Measurements from ENCODE around the gene MVB12B. TPM values are rescaled to one million over a fixed set of nuclear protein-coding genes. Genes with fewer than 3 reads are reported as not detected.

MVB12B gene
- total RNA-seq, 4 donors from 2014 or later, result 10.2 to 25.7 (median 14.0) TPM

DNA sequence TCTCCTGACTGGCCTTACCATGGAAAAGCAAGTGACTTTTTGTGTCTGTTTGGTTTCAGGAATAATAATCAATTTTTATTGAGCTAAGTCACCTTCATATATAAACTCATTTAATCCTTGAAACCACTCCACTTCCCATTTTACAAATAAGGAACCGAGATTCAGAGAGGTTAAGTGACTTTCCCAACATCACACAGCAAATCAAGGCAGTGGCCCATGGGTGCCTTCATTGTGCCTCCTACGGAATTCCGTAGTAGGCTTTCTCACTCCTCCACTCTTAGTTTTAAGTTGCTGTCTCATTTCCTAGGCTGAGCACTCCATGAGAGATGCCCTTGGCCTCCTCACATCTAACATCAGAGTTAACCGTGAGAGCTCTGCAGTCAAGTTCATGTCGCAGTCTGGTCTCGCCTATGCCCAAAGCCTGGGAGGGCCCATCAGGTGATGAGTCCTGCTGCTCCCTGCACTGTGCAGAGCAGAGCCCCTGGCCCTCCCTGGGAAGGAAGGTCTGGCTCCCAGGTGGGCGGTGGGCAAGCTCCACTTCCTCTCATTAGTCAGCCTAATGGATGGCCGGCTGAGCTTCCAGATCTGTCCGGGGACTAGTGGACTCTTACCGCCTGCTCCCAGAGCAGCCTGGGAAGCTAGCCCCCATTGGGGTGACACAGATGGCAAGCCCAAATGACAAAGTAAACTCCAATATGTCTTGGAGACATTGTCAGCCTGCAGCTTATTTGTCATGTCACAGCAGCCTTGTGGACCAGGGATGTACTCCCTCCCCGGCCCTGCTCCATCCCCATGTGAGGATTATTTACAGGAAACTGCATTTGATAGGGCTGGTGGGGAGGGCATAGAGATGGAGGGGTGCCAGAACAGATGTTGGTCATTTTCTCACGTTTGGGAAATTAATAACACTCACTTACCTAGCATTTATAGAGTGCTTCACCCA is 123.4 kb downstream of the MVB12B start:
- Histone ChIP-seq H3K36me3 (peaks cover 9% of the 10 kb centered on the region), H3K27me3 (no peaks in the 10 kb centered on the region), H3K4me1 (no peaks in the 10 kb centered on the region), H3K4me3 (no peak overlapping the region), H3K27ac (no peak overlapping the region), H3K9me3 (no peaks in the 10 kb centered on the region)
- WGBS, result 86% methylated on average over 8 of the region's 12 CpGs
- no peak for DNase-seq (ENCODE audit: low spot score in 2 of 2)
- TF ChIP-seq, protein P1, sequence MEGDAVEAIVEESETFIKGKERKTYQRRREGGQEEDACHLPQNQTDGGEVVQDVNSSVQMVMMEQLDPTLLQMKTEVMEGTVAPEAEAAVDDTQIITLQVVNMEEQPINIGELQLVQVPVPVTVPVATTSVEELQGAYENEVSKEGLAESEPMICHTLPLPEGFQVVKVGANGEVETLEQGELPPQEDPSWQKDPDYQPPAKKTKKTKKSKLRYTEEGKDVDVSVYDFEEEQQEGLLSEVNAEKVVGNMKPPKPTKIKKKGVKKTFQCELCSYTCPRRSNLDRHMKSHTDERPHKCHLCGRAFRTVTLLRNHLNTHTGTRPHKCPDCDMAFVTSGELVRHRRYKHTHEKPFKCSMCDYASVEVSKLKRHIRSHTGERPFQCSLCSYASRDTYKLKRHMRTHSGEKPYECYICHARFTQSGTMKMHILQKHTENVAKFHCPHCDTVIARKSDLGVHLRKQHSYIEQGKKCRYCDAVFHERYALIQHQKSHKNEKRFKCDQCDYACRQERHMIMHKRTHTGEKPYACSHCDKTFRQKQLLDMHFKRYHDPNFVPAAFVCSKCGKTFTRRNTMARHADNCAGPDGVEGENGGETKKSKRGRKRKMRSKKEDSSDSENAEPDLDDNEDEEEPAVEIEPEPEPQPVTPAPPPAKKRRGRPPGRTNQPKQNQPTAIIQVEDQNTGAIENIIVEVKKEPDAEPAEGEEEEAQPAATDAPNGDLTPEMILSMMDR (IDR thresholded peaks at IDR 0.05), result no peak
- TF ChIP-seq POLR2A (IDR thresholded peaks at IDR 0.05) (no peak), POLR2AphosphoS5 (IDR thresholded peaks at IDR 0.05) (no peak), EP300 (IDR thresholded peaks at IDR 0.05) (no peak)

DNA sequence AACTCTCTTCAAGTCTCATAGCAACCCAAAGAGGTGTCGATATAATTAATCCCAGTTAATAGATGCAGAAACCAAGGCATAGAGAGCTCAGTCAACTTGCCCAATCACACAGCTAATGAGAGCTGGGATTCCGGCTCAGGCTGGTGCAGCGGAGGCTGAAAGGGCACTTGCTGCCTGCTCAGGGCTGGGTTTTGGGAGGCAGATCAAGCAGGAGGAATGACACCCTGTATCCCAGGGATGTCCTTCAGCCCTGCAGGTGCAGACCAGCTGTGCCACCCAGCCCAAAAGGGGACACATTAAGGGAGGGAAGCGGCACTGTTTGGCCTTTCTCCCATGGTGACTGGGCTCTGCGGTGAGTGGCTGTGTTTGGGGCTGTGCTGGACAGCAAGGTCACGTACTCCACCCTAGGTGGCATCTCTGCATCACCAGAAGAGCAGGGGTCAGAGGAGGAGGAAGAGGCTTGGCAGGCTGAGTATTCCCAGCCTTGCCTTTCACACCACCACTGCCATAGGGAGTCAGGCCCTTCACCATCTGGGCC is 124.1 kb downstream of the MVB12B start:
- no peak overlapping the region for H3K27ac ChIP-seq
- TF ChIP-seq EP300 (IDR thresholded peaks at IDR 0.05) (no peak), POLR2AphosphoS5 (IDR thresholded peaks at IDR 0.05) (no peak), POLR2A (IDR thresholded peaks at IDR 0.05) (no peak)
- no peaks in the 10 kb centered on the region for H3K9me3 ChIP-seq
- no peaks in the 10 kb centered on the region for H3K27me3 ChIP-seq
- H3K4me1 ChIP-seq, result no peaks in the 10 kb centered on the region
- no peak overlapping the region for H3K4me3 ChIP-seq
- 95% methylated on average over 6 of the region's 6 CpGs for WGBS
- no peak for DNase-seq (ENCODE audit: low spot score in 2 of 2)
- peaks cover 9% of the 10 kb centered on the region for H3K36me3 ChIP-seq

DNA sequence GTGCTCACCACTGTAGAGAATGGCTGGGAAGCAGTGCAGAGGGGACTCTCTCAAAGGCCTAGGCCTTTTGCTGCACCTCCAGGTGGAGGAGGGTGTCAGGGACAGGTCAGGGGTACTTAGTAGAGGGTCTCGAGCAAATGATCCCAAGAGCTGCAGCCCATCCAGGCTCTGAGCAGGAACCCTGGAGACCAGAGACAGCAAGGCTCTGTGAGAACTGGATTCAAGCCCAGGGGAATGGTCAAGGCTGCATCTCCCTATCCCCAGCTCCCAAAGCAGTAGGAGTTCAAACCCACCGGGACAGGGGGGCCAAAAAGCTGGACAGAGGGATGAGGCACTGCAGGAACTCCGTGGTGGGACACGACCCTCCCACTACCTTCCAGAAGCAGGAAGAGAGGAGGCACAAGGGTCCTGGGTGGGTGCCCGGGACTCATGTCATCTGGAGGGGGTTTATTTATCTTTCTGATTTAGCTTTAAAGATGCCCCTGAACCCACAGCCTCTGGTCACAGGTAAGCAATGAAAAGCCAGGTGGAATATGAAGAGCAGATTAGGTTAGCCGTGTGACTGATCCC is 124.8 kb downstream of the MVB12B start:
- Histone ChIP-seq H3K36me3 (peaks cover 9% of the 10 kb centered on the region), H3K27me3 (no peaks in the 10 kb centered on the region), H3K9me3 (no peaks in the 10 kb centered on the region), H3K4me1 (peaks cover 3% of the 10 kb centered on the region), H3K27ac (no peak overlapping the region), H3K4me3 (no peak overlapping the region)
- no peak for TF ChIP-seq EP300 (IDR thresholded peaks at IDR 0.05)
- no peak for TF ChIP-seq POLR2A (IDR thresholded peaks at IDR 0.05)
- TF ChIP-seq, protein P1 (IDR thresholded peaks at IDR 0.05), result no peak
- TF ChIP-seq POLR2AphosphoS5 (IDR thresholded peaks at IDR 0.05), result no peak
- WGBS, result 94% methylated on average over 6 of the region's 6 CpGs
- no peak for DNase-seq (ENCODE audit: low spot score in 2 of 2)

DNA sequence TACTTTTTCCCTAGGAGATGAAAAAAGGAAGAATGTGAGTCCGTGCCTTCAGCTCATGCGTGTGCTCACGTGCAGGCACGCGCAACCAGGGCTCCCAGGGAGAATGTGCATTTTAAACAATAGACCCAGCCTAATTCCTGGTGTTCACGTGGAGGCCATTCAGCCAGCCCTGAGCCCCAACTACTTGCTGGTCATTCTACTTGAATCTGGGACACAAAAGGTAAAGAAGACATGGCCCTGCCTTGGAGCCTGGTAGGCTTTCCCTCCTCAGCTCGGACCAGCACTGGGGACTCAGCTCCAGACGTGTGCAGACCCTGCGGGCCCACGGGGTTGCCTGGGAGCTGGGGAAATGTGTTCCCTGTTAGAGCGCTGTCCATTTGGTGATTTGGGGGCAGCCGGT is 125.5 kb downstream of the MVB12B start:
- Histone ChIP-seq H3K27ac (no peak overlapping the region), H3K9me3 (no peaks in the 10 kb centered on the region), H3K4me1 (peaks cover 10% of the 10 kb centered on the region), H3K36me3 (peaks cover 9% of the 10 kb centered on the region), H3K27me3 (no peaks in the 10 kb centered on the region), H3K4me3 (no peak overlapping the region)
- DNase-seq (ENCODE audit: low spot score in 2 of 2), result no peak
- no peak for TF ChIP-seq POLR2A (IDR thresholded peaks at IDR 0.05)
- no peak for TF ChIP-seq EP300 (IDR thresholded peaks at IDR 0.05)
- no peak for TF ChIP-seq POLR2AphosphoS5 (IDR thresholded peaks at IDR 0.05)
- TF ChIP-seq, protein P1 (IDR thresholded peaks at IDR 0.05), result no peak
- WGBS, result 94% methylated on average over 11 of the region's 12 CpGs

DNA sequence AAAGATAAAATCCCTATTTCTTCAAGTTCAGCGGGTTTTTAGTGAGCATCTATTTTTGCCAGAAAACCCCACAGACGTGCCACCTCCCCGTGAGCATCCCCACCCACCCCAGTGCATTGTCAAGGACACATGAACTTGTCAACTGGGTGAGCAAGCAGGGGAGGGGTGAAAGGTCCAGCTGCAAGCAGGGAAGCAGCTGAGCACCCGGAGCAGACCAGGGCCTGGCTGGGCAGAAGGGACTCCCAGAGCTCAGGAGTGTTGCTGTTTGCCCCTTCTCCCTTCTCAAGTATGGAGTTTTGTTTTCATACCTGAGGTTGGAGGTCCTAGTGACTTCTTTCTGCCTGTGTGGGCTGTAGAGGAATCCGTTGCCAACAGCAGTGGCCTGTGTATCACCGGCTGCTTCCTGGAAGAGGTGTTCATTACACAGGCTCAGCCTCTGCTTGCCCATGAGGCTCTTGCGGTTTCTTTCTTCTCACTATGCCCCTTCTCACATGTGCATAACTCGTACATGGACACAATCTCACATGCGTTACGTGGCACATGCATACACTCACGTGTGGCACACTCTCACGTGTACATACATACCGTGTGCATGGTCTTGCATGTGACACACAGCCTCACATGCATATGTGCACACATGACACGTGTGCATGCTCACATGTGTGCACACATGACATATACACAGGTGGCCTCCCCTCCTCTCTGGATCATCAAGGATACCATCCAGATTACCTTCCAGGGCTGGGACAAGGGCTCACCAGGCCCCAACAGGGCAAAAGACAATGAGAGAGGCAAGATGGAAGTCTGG is 126.7 kb downstream of the MVB12B start:
- Histone ChIP-seq H3K9me3 (no peaks in the 10 kb centered on the region), H3K4me1 (peaks cover 10% of the 10 kb centered on the region), H3K27ac (no peak overlapping the region), H3K36me3 (peaks cover 9% of the 10 kb centered on the region), H3K27me3 (no peaks in the 10 kb centered on the region), H3K4me3 (no peak overlapping the region)
- whole genome bisulfite sequencing, result 93% methylated on average over 13 of the region's 14 CpGs
- no peak for DNase-seq (ENCODE audit: low spot score in 2 of 2)
- no peak for TF ChIP-seq POLR2AphosphoS5 (IDR thresholded peaks at IDR 0.05)
- TF ChIP-seq POLR2A (IDR thresholded peaks at IDR 0.05), result no peak
- TF ChIP-seq, protein P1 (IDR thresholded peaks at IDR 0.05), result no peak
- TF ChIP-seq EP300 (IDR thresholded peaks at IDR 0.05), result no peak
